HepG2 (cell line): ENCODE data around the gene FBXL20. TPM values are rescaled to one million over a fixed set of nuclear protein-coding genes. Genes with fewer than 3 reads are reported as not detected.

ENCODE experiments used
- BORCS8-MEF2B ChIP-seq: sonication (generic); formaldehyde crosslinking; IDR thresholded peaks from 2 replicates; pipeline ENCODE4 v1.8.0; 2022; ENCODE audit warnings: mild to moderate bottlenecking, missing genetic modification reagents
- CENPX ChIP-seq: sonication (generic); formaldehyde crosslinking; IDR thresholded peaks from 2 replicates; pipeline ENCODE4 v1.9.0; 2021; ENCODE audit warnings: mild to moderate bottlenecking, missing genetic modification reagents, moderate library complexity
- FOXK1 ChIP-seq: sonication (generic); formaldehyde crosslinking; IDR thresholded peaks from 2 replicates; pipeline ENCODE4 v1.4.0; 2020; ENCODE audit warnings: low read depth, missing genetic modification reagents, borderline replicate concordance
- HOXA5 ChIP-seq: sonication (generic); formaldehyde crosslinking; IDR thresholded peaks from 2 replicates; pipeline ENCODE4 v1.4.0; 2020; ENCODE audit warnings: missing genetic modification reagents
- KLF11 ChIP-seq: IDR thresholded peaks from 2 replicates; pipeline ENCODE4 v1.6.1; 2016; ENCODE audit warnings: missing compliant biosample characterization
- NCOR1 ChIP-seq: fragments of 200-600 bp; sonication (generic); IDR thresholded peaks from 2 replicates; pipeline ENCODE4 v1.7.0; 2017; ENCODE audit warnings: antibody characterized with exemption, low read length, borderline replicate concordance
- TFDP2 ChIP-seq: sonication (generic); formaldehyde crosslinking; IDR thresholded peaks from 2 replicates; pipeline ENCODE4 v1.4.0; 2020; ENCODE audit warnings: missing genetic modification reagents
- THAP7 ChIP-seq: sonication (generic); formaldehyde crosslinking; IDR thresholded peaks from 2 replicates; pipeline ENCODE4 v1.8.1; 2023; ENCODE audit warnings: mild to moderate bottlenecking, missing genetic modification reagents
- ZFYVE20 ChIP-seq: sonication (generic); formaldehyde crosslinking; IDR thresholded peaks from 2 replicates; pipeline ENCODE4 v1.8.0; 2023; ENCODE audit warnings: low read depth, mild to moderate bottlenecking, moderate library complexity, missing genetic modification reagents, borderline replicate concordance
- ZNF160 ChIP-seq: sonication (generic); formaldehyde crosslinking; IDR thresholded peaks from 2 replicates; pipeline ENCODE4 v1.8.0; 2022; ENCODE audit warnings: mild to moderate bottlenecking, inconsistent platforms, missing genetic modification reagents
- ZNF331 ChIP-seq: sonication (generic); formaldehyde crosslinking; IDR thresholded peaks from 2 replicates; pipeline ENCODE4 v1.4.0; 2020; ENCODE audit warnings: missing genetic modification reagents
- ZNF597 ChIP-seq: sonication (generic); formaldehyde crosslinking; IDR thresholded peaks from 2 replicates; pipeline ENCODE4 v1.5.0; 2020; ENCODE audit warnings: missing genetic modification reagents
- ZSCAN9 ChIP-seq: IDR thresholded peaks from 2 replicates; pipeline ENCODE4 v1.6.1; 2016; ENCODE audit warnings: borderline replicate concordance
- polyA plus RNA-seq, 8 experiments: library from polyadenylated mRNA; depleted of rRNA in 3 of 8; stranded (reverse) in 7 of 8; unstranded in 1 of 8; fragments of >200 nt; fragmentation: Illumina TruSeq in 4 of 8; extraction: Trizol in 4 of 8; gene quantifications; 2 replicates each; pipeline versions ENCODE4 v1.2.1 to v1.2.3, GENCODE V29; 2011 to 2016; ENCODE audit warnings: low read depth in 4 of 8, missing spikeins in 1 of 8, mixed read lengths in 1 of 8; ENCODE audit not compliant: insufficient read depth in 1 of 8
- total RNA-seq, 5 experiments: library from RNA; depleted of rRNA; stranded (reverse); fragments of >200 nt; fragmentation: Illumina TruSeq; extraction: Trizol; gene quantifications; 2 replicates each; pipeline ENCODE4 v1.2.3, GENCODE V29; 2016; ENCODE audit warnings: low read depth in 1 of 5
- TF ChIP-seq, protein P1 (sequence below): IDR thresholded peaks from 2 replicates; pipeline ENCODE4 v1.6.1; 2016; ENCODE audit warnings: missing biosample characterization, missing genetic modification reagents, low read depth
- TF ChIP-seq, protein P2 (sequence below): sonication (generic); formaldehyde crosslinking; IDR thresholded peaks from 2 replicates; pipeline ENCODE4 v1.8.1; 2023; ENCODE audit warnings: mild to moderate bottlenecking, inconsistent platforms, moderate library complexity, missing genetic modification reagents, borderline replicate concordance
- TF ChIP-seq, protein P3 (sequence below), 2 experiments: sonication (generic) in 1 of 2; formaldehyde crosslinking in 1 of 2; IDR thresholded peaks; 2 replicates each; pipeline versions ENCODE4 v1.6.1 to v1.9.0; 2014 to 2022; ENCODE audit warnings: antibody characterized with exemption in 1 of 2, borderline replicate concordance in 1 of 2, inconsistent platforms in 1 of 2, low read depth in 1 of 2, missing genetic modification reagents in 1 of 2

Gene FBXL20
- total and polyA plus RNA-seq, 2 of the 13 experiments (the other 11 are each of a cell fraction or from before 2014, with no cell fraction given) = 10.2 to 10.3 TPM

GRCh38 chr17:39402244-39402889 lies 941 bp upstream of the FBXL20 start (continued):
- TF ChIP-seq FOXK1 (CRISPR knock-in tag) (peak; percentile 95; the same call in 1 of the 2 replicates), ZNF160 (CRISPR knock-in tag) (no peak), TFDP2 (peak; percentile 99), KLF11 (CRISPR knock-in tag) (peak; percentile 84; the same call in 1 of the 2 replicates), ZNF331 (CRISPR knock-in tag) (peak; percentile 65; the same call in 1 of the 2 replicates), ZSCAN9 (CRISPR knock-in tag) (0 out of 2 replicates have a peak, but pooled peaks have one; percentile 26), CENPX (no peak), THAP7 (CRISPR knock-in tag) (no peak), ZNF597 (CRISPR knock-in tag) (no peak), ZFYVE20 (CRISPR knock-in tag) (no peak), NCOR1 (peak; percentile 39; the same call in 1 of the 2 replicates), BORCS8-MEF2B (peak; percentile 61; the same call in 1 of the 2 replicates), HOXA5 (CRISPR knock-in tag) (peak; percentile 28; the same call in 1 of the 2 replicates)
- TF ChIP-seq, protein P1, sequence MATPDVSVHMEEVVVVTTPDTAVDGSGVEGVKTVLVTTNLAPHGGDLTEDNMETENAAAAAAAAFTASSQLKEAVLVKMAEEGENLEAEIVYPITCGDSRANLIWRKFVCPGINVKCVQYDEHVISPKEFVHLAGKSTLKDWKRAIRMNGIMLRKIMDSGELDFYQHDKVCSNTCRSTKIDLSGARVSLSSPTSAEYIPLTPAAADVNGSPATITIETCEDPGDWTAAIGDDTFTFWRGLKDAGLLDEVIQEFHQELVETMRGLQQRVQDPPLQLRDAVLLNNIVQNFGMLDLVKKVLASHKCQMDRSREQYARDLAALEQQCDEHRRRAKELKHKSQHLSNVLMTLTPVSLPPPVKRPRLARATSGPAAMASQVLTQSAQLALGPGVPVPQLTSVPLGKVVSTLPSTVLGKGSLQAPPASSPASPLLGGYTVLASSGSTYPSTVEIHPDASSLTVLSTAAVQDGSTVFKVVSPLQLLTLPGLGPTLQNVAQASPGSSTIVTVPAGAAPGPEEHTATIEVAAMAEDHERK = 0 out of 2 replicates have a peak, but pooled peaks have one; percentile 13
- TF ChIP-seq, protein P2, sequence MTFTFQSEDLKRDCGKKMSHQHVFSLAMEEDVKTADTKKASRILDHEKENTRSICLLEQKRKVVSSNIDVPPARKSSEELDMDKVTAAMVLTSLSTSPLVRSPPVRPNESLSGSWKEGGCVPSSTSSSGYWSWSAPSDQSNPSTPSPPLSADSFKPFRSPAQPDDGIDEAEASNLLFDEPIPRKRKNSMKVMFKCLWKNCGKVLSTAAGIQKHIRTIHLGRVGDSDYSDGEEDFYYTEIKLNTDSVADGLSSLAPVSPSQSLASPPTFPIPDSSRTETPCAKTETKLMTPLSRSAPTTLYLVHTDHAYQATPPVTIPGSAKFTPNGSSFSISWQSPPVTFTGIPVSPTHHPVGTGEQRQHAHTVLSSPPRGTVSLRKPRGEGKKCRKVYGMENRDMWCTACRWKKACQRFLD (CRISPR knock-in tag) = no peak
- TF ChIP-seq, protein P3, sequence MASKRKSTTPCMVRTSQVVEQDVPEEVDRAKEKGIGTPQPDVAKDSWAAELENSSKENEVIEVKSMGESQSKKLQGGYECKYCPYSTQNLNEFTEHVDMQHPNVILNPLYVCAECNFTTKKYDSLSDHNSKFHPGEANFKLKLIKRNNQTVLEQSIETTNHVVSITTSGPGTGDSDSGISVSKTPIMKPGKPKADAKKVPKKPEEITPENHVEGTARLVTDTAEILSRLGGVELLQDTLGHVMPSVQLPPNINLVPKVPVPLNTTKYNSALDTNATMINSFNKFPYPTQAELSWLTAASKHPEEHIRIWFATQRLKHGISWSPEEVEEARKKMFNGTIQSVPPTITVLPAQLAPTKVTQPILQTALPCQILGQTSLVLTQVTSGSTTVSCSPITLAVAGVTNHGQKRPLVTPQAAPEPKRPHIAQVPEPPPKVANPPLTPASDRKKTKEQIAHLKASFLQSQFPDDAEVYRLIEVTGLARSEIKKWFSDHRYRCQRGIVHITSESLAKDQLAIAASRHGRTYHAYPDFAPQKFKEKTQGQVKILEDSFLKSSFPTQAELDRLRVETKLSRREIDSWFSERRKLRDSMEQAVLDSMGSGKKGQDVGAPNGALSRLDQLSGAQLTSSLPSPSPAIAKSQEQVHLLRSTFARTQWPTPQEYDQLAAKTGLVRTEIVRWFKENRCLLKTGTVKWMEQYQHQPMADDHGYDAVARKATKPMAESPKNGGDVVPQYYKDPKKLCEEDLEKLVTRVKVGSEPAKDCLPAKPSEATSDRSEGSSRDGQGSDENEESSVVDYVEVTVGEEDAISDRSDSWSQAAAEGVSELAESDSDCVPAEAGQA (IDR thresholded peaks at IDR 0.05; ENCODE audit: low read depth) = 0 out of 2 replicates have a peak, but pooled peaks have one; percentile 35
- TF ChIP-seq, protein P3 (CRISPR knock-in tag; IDR thresholded peaks at IDR 0.05; ENCODE audit: borderline replicate concordance) = no peak
